ENCODE results near the gene DMWD.
"Not testable (repeated sequence)": the region's sequence is repeated elsewhere in the genome, so short reads cannot be mapped to it uniquely, and the experiment has no call there.

The DMWD gene

DNA sequence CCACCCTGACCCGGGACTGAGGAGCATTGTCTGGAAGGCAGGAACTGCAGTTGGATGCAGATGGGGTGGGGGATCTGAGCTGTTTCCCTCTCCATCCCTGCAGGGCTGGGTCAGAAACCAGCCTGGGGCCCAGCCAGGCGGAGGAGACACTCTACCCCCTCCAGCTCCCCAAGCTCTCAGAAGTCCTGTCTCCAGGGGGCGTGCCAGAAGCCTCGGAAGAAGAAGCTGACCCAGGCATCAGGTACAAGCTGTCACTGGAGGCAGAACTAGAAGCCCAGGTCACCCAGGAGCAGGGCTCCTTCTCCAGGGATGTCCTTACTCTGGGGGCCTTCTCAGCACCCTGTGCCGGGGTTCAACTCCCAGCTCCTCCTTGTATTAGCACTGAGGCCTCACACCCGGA lies 39.1 kb downstream of the DMWD start:
- no peaks in the 10 kb centered on the region for H3K27me3 ChIP-seq (ENCODE audit: control insufficient read depth, insufficient read depth, low read length)
- H3K9me3 ChIP-seq (ENCODE audit: control insufficient read depth, low read depth, low read length), result no peaks in the 10 kb centered on the region
- H3K36me3 ChIP-seq (ENCODE audit: control insufficient read depth, low read depth, low read length), result no peaks in the 10 kb centered on the region
- H3K4me1 ChIP-seq (ENCODE audit: control insufficient read depth, low read depth, low read length), result no peaks in the 10 kb centered on the region
- H3K4me3 ChIP-seq (ENCODE audit: low read length), result no peak overlapping the region
- no peak overlapping the region for H3K27ac ChIP-seq (ENCODE audit: low read length)
- no peak overlapping the region for H3K9ac ChIP-seq (ENCODE audit: low read length)

DNA sequence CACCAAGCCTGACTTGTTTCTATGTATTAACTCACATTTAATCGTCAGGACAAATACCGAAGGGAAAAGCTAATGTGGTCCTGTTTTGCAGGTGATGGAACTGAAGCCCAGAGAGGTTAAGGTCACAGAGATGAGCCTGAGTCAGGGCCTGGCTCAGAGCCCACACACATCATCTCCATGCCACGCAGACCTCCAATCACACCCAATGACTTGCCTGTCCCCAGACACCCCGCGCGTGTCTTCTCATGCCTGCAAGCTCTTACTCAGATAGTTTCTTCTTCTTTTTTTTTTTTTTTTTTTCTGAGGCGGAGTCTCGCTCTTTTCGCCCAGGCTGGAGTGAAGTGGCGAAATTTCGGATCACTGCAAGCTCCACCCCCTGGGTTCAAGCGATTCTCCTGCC lies 40.0 kb downstream of the DMWD start:
- no peak overlapping the region for H3K4me3 ChIP-seq (ENCODE audit: low read length)
- no peaks in the 10 kb centered on the region for H3K36me3 ChIP-seq (ENCODE audit: control insufficient read depth, low read depth, low read length)
- no peaks in the 10 kb centered on the region for H3K27me3 ChIP-seq (ENCODE audit: control insufficient read depth, insufficient read depth, low read length)
- no peaks in the 10 kb centered on the region for H3K9me3 ChIP-seq (ENCODE audit: control insufficient read depth, low read depth, low read length)
- no peak overlapping the region for H3K9ac ChIP-seq (ENCODE audit: low read length)
- H3K4me1 ChIP-seq (ENCODE audit: control insufficient read depth, low read depth, low read length), result no peaks in the 10 kb centered on the region
- no peak overlapping the region for H3K27ac ChIP-seq (ENCODE audit: low read length)

DNA sequence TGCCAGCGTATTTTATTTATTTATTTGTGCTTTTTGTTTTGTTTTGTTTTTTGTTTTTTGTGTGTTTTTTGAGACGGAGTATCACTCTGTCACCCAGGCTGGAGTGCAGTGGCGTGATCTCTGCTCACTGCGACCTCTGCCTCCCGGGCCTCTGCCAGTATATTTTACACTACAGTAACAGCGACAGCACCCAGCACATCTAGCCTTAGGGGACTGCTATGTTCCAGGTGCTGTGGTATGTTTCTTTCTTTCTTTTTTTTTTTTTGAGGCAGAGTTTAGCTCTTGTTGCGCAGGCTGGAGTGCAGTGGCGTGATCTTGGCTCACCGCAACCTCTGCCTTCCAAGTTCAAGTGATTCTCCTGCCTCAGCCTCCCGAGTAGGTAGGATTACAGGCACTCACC lies 41.2 kb downstream of the DMWD start:
- not testable (repeated sequence) for H3K9ac ChIP-seq (ENCODE audit: low read length); H3K4me3 ChIP-seq (ENCODE audit: low read length); H3K9me3 ChIP-seq (ENCODE audit: control insufficient read depth, low read depth, low read length); H3K4me1 ChIP-seq (ENCODE audit: control insufficient read depth, low read depth, low read length); H3K27ac ChIP-seq (ENCODE audit: low read length); H3K36me3 ChIP-seq (ENCODE audit: control insufficient read depth, low read depth, low read length); H3K27me3 ChIP-seq (ENCODE audit: control insufficient read depth, insufficient read depth, low read length)

DNA sequence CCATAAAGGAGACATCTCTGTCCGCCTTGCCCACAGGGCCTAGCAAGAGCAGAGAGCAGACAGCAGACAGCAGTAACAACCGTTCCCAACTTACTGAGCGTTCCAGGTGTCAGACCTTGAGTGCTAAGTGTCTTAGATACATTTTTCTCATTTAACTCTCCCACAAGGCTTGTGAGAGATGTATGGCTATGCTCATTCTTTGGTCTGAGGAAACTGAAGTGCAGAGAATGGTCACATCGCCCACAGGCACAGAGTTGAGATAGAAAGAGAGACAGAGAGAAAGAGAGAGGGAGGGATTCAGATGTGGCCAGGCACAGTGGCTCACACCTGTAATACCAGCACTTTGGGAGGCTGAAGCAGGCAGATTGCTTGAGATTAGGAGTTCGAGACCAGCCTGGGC lies 45.1 kb downstream of the DMWD start:
- Histone ChIP-seq H3K27me3 (ENCODE audit: control insufficient read depth, insufficient read depth, low read length) (peaks cover 3% of the 10 kb centered on the region), H3K36me3 (ENCODE audit: control insufficient read depth, low read depth, low read length) (no peaks in the 10 kb centered on the region), H3K9me3 (ENCODE audit: control insufficient read depth, low read depth, low read length) (no peaks in the 10 kb centered on the region), H3K4me1 (ENCODE audit: control insufficient read depth, low read depth, low read length) (no peaks in the 10 kb centered on the region), H3K4me3 (ENCODE audit: low read length) (no peak overlapping the region), H3K27ac (ENCODE audit: low read length) (no peak overlapping the region), H3K9ac (ENCODE audit: low read length) (no peak overlapping the region)

DNA sequence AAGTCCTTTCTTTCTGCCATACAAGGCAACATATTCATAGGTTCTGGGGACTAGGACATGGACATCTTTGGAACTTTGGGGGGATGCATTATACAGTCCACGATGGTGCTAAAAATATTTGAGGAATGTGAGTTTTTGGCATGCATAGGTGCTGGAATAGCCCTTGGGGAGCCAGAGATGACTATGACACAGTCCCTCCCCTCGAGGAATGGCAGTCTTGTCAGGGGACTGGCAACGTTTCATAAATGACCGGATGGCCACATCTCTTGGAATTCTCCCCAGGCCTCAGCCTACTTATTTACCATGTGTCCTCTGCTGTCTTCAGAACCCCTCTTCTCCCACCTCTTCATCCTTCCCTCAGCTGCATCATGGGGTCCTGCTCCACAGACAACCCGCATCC lies 45.8 kb downstream of the DMWD start:
- peaks cover 3% of the 10 kb centered on the region for H3K27me3 ChIP-seq (ENCODE audit: control insufficient read depth, insufficient read depth, low read length)
- H3K4me3 ChIP-seq (ENCODE audit: low read length), result no peak overlapping the region
- H3K9ac ChIP-seq (ENCODE audit: low read length), result no peak overlapping the region
- no peaks in the 10 kb centered on the region for H3K4me1 ChIP-seq (ENCODE audit: control insufficient read depth, low read depth, low read length)
- no peaks in the 10 kb centered on the region for H3K36me3 ChIP-seq (ENCODE audit: control insufficient read depth, low read depth, low read length)
- H3K9me3 ChIP-seq (ENCODE audit: control insufficient read depth, low read depth, low read length), result no peaks in the 10 kb centered on the region
- H3K27ac ChIP-seq (ENCODE audit: low read length), result no peak overlapping the region

DNA sequence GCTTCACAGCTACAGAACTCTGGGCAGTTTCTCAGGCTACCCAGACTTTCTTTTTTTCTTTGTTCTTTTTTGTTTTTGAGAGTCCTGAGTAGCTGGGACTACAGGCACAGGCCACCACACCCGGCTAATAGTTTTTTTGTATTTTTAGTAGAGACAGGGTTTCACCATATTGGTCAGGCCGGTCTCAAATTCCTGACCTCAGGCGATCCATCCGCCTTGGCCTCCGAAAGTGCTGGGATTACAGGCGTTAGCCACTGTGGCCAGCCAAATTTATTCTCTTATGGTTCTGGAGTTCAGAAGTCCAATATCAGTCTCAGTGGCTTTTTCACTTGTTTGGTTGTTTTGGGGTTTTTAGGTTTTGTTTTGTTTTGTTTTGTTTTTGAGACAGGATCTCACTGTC lies 47.0 kb downstream of the DMWD start:
- no peaks in the 10 kb centered on the region for H3K36me3 ChIP-seq (ENCODE audit: control insufficient read depth, low read depth, low read length)
- no peak overlapping the region for H3K4me3 ChIP-seq (ENCODE audit: low read length)
- no peak overlapping the region for H3K9ac ChIP-seq (ENCODE audit: low read length)
- H3K27ac ChIP-seq (ENCODE audit: low read length), result no peak overlapping the region
- no peaks in the 10 kb centered on the region for H3K9me3 ChIP-seq (ENCODE audit: control insufficient read depth, low read depth, low read length)
- H3K4me1 ChIP-seq (ENCODE audit: control insufficient read depth, low read depth, low read length), result no peaks in the 10 kb centered on the region
- H3K27me3 ChIP-seq (ENCODE audit: control insufficient read depth, insufficient read depth, low read length), result peaks cover 3% of the 10 kb centered on the region

DNA sequence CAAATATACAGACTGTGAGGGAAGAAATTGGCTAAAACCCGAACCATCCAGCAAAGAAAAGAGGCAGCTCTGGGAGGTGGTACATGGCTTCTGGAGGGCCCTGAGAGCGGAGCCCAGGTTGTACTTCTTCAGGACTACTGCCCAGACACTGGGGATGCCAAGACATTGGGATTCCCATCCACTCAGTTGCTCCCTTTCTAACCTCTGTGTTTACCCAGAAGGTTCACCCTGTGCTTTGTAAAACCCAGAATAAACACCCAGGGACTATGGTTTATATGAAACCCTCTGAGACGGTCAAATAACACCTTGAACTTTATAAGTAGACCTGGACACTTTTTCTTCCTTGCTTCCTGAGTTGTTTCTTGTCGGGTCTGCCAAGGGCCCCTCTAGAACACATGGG lies 49.7 kb downstream of the DMWD start:
- no peak overlapping the region for H3K9ac ChIP-seq (ENCODE audit: low read length)
- H3K4me3 ChIP-seq (ENCODE audit: low read length), result no peak overlapping the region
- H3K27ac ChIP-seq (ENCODE audit: low read length), result no peak overlapping the region
- peaks cover 3% of the 10 kb centered on the region for H3K27me3 ChIP-seq (ENCODE audit: control insufficient read depth, insufficient read depth, low read length)
- H3K36me3 ChIP-seq (ENCODE audit: control insufficient read depth, low read depth, low read length), result no peaks in the 10 kb centered on the region
- H3K4me1 ChIP-seq (ENCODE audit: control insufficient read depth, low read depth, low read length), result no peaks in the 10 kb centered on the region
- no peaks in the 10 kb centered on the region for H3K9me3 ChIP-seq (ENCODE audit: control insufficient read depth, low read depth, low read length)

DNA sequence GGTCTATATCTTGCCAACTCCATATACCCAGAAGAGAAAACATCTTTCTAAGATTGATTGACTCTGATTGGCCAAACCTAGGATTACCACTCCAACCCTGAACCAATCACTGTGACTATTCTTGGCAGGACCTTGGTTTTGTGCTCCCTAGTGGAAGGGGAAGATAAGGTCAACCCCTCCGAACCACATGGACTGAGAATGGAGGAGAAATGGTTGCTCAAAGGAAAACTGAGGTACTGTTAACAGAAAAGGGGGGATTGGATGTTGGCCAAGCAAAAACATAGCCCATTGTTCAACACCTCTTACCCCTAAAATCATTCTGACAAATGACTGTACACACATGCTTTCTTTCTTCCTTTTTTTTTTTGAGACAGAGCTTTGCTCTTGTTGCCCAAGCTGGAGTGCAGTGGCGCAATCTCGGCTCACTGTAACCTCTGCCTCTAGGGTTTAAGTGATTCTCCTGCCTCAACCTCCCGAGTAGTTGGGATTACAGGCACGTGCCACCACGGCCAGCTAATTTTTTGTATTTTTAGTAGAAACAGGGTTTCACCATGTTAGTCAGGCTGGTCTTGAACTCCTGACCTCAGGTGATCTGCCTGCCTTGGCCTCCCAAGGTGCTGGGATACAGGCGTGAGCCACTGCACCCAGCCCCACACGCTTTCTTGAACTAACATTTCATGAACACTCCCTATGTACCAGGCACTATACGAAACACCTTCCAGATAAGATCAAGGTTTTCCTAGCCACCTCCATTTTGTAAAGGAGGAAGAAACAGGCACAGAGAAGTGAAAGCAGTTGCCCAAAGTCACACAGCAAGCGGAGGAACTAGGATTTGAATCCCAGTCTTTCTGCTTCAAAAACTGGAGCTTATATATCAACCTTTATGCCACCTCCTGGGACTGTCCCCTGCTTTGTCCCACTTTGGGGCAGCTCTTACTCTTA lies 52.9 kb downstream of the DMWD start:
- no peaks in the 10 kb centered on the region for H3K27me3 ChIP-seq (ENCODE audit: control insufficient read depth, insufficient read depth, low read length)
- H3K9me3 ChIP-seq (ENCODE audit: control insufficient read depth, low read depth, low read length), result no peaks in the 10 kb centered on the region
- H3K27ac ChIP-seq (ENCODE audit: low read length), result no peak overlapping the region
- no peak overlapping the region for H3K9ac ChIP-seq (ENCODE audit: low read length)
- no peak overlapping the region for H3K4me3 ChIP-seq (ENCODE audit: low read length)
- H3K4me1 ChIP-seq (ENCODE audit: control insufficient read depth, low read depth, low read length), result no peaks in the 10 kb centered on the region
- no peaks in the 10 kb centered on the region for H3K36me3 ChIP-seq (ENCODE audit: control insufficient read depth, low read depth, low read length)

DNA sequence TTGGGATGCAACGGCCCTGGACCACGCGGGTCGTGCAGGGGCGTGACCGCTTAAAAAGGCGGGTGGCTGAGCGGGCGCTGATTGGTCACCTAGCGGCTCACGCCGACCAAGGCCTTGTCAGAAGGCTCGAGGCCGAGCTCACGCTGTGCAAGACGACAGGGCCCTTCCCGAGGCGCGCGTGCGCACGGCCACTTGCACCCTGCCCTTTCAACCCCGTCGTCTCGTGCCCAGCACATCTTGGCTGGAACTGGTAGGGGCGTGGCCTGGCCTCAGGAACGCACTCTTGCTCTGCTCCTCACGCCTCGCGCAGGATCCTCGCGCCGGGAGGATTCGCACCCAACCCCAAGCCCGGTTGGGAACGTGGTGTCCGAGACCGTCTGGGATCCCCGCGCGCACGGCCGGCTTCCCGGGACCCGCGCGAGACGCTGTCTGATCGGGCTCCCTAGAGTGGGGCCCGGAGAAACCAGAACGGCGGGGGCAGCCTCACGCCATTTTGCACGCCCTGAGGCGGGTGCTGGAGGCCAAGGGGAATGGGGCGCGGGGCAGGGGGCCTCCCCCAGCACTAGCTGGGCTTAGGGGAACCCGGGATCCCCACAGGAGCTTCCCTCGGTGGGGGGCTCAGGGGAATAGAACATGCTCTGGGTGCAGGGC lies 59.4 kb downstream of the DMWD start, which contains the start of gene MEIOSIN:
TSS of gene MEIOSIN (plus strand) at position 280 of the 651 bp plus-strand sequence. CDS start 1,938 bp downstream, outside the sequence.
- Histone ChIP-seq H3K27me3 (ENCODE audit: control insufficient read depth, insufficient read depth, low read length) (no peaks in the 10 kb centered on the region), H3K9me3 (ENCODE audit: control insufficient read depth, low read depth, low read length) (no peaks in the 10 kb centered on the region), H3K36me3 (ENCODE audit: control insufficient read depth, low read depth, low read length) (no peaks in the 10 kb centered on the region), H3K4me3 (ENCODE audit: low read length) (no peak within 1 kb of the TSS), H3K9ac (ENCODE audit: low read length) (no peak within 1 kb of the TSS), H3K4me1 (ENCODE audit: control insufficient read depth, low read depth, low read length) (peaks cover 5% of the 10 kb centered on the region), H3K27ac (ENCODE audit: low read length) (no peak within 1 kb of the TSS)
